Suppressor macrophage (primary cell): ENCODE results near the gene ADAMTS2.

Experiments used
- DNase-seq, 4 experiments: peaks; one replicate each; pipeline ENCODE4 v3.0.0-alpha.2; 2020 to 2022

ADAMTS2 gene

GRCh38 chr5:179065703-179066102 is 279.6 kb downstream of the ADAMTS2 start:
- no peak for DNase-seq

- DNase-seq: no peak
These were observed 284.2 kb downstream of the ADAMTS2 start for GRCh38 chr5:179061025-179061424.
